Suprapubic skin (tissue), 4 donors: ENCODE measurements around the gene CANT1. TPM values are rescaled to one million over a fixed set of nuclear protein-coding genes. Genes with fewer than 3 reads are reported as not detected.

Source experiments
- DNase-seq, 2 donors: peaks; one replicate each; pipeline ENCODE4 v3.0.0-alpha.2; 2019; ENCODE audit warnings: low spot score in 2 of 2
- H3K27ac ChIP-seq: fragments of 200-600 bp; sonication (generic); one replicate; pipeline ENCODE4 v1.5.1; 2019
- H3K27me3 ChIP-seq: fragments of 200-600 bp; sonication (generic); one replicate; pipeline ENCODE4 v1.5.1; 2019
- H3K36me3 ChIP-seq: fragments of 200-600 bp; sonication (generic); one replicate; pipeline ENCODE4 v1.5.1; 2019
- H3K4me1 ChIP-seq: fragments of 200-600 bp; sonication (generic); one replicate; pipeline ENCODE4 v1.5.1; 2019
- H3K4me3 ChIP-seq: fragments of 200-600 bp; sonication (generic); one replicate; pipeline ENCODE4 v1.5.1; 2019; ENCODE audit warnings: mild to moderate bottlenecking
- H3K9me3 ChIP-seq: fragments of 200-600 bp; sonication (generic); one replicate; pipeline ENCODE4 v1.5.1; 2019
- CTCF ChIP-seq, 2 donors: fragments of 200-600 bp in 1 of 2; fragments of 450-650 bp in 1 of 2; sonication (generic) in 1 of 2; IDR thresholded peaks; one replicate each; pipeline ENCODE4 v1.5.1; 2016 to 2019; ENCODE audit warnings: antibody characterized with exemption in 2 of 2, mild to moderate bottlenecking in 1 of 2, moderate library complexity in 1 of 2
- EP300 ChIP-seq: sonication (generic); formaldehyde crosslinking; IDR thresholded peaks from one replicate; pipeline ENCODE4 v1.6.1; 2017; ENCODE audit warnings: antibody characterized with exemption
- POLR2A ChIP-seq, 2 donors: fragments of 450-650 bp; IDR thresholded peaks; one replicate each; pipeline ENCODE4 v1.6.1; 2017; ENCODE audit warnings: antibody characterized with exemption in 2 of 2, mild to moderate bottlenecking in 2 of 2, moderate library complexity in 2 of 2
- POLR2AphosphoS5 ChIP-seq, 3 donors: sonication (generic); formaldehyde crosslinking; IDR thresholded peaks; one replicate each; pipeline ENCODE4 v1.6.1; 2017; ENCODE audit warnings: antibody characterized with exemption in 3 of 3
- WGBS: methylation state at CpG from one replicate; pipeline ENCODE4 v1.1.5; 2018; 5-methylcytosine and 5-hydroxymethylcytosine counted together
- total RNA-seq, 4 donors: library from RNA; depleted of rRNA; stranded (reverse); fragments of >200 nt; gene quantifications; one replicate each; pipeline ENCODE4 v1.1.0, GENCODE V29; 2016

Gene CANT1
- total RNA-seq, 4 donors from 2014 or later, result 21.8 to 37.4 (median 30.1) TPM

GRCh38 chr17:79001190-79002020 is 8.2 kb downstream of the CANT1 start:
- WGBS, result 81% methylated on average over 19 of the region's 19 CpGs
- no peak for TF ChIP-seq POLR2AphosphoS5 (IDR thresholded peaks at IDR 0.05)
- no peak for TF ChIP-seq POLR2A (IDR thresholded peaks at IDR 0.05)
- TF ChIP-seq CTCF (IDR thresholded peaks at IDR 0.05), result no peak
- TF ChIP-seq EP300, result no peak
- H3K4me1 ChIP-seq, result peaks cover 46% of the 10 kb centered on the region
- no peak overlapping the region for H3K27ac ChIP-seq
- peak; percentile 43 to 69 for DNase-seq
- no peaks in the 10 kb centered on the region for H3K9me3 ChIP-seq
- H3K4me3 ChIP-seq, result no peak overlapping the region
- H3K27me3 ChIP-seq, result no peaks in the 10 kb centered on the region
- H3K36me3 ChIP-seq, result peaks cover 20% of the 10 kb centered on the region

- Histone ChIP-seq H3K4me1 (peaks cover 43% of the 10 kb centered on the region), H3K4me3 (no peak overlapping the region), H3K27ac (no peak overlapping the region), H3K36me3 (peaks cover 28% of the 10 kb centered on the region), H3K9me3 (no peaks in the 10 kb centered on the region), H3K27me3 (no peaks in the 10 kb centered on the region)
- DNase-seq, result peak; percentile 59 to 71
- WGBS, result 83% methylated on average over 22 of the region's 25 CpGs
- TF ChIP-seq EP300, result no peak
- TF ChIP-seq POLR2AphosphoS5 (IDR thresholded peaks at IDR 0.05), result no peak
- TF ChIP-seq POLR2A (IDR thresholded peaks at IDR 0.05), result no peak
- TF ChIP-seq CTCF (IDR thresholded peaks at IDR 0.05), result no peak
Observed at GRCh38 chr17:79000396-79001189, 9.0 kb downstream of the CANT1 start.

GRCh38 chr17:78999947-79000395 is 9.6 kb downstream of the CANT1 start:
- no peaks in the 10 kb centered on the region for H3K27me3 ChIP-seq
- TF ChIP-seq CTCF (IDR thresholded peaks at IDR 0.05) (no peak), POLR2AphosphoS5 (IDR thresholded peaks at IDR 0.05) (no peak), EP300 (no peak), POLR2A (IDR thresholded peaks at IDR 0.05) (no peak)
- H3K4me3 ChIP-seq, result no peak overlapping the region
- peaks cover 33% of the 10 kb centered on the region for H3K36me3 ChIP-seq
- peaks cover 39% of the 10 kb centered on the region for H3K4me1 ChIP-seq
- 91% methylated on average over 12 of the region's 12 CpGs for WGBS
- no peaks in the 10 kb centered on the region for H3K9me3 ChIP-seq
- DNase-seq, result peak; percentile 34 to 66
- H3K27ac ChIP-seq, result no peak overlapping the region

- H3K36me3 ChIP-seq, result peaks cover 41% of the 10 kb centered on the region
- WGBS, result 93% methylated on average over 14 of the region's 17 CpGs
- no peak for TF ChIP-seq POLR2A (IDR thresholded peaks at IDR 0.05)
- no peak for TF ChIP-seq CTCF (IDR thresholded peaks at IDR 0.05)
- no peak for TF ChIP-seq POLR2AphosphoS5 (IDR thresholded peaks at IDR 0.05)
- TF ChIP-seq EP300, result no peak
- H3K4me3 ChIP-seq, result no peak overlapping the region
- H3K27me3 ChIP-seq, result no peaks in the 10 kb centered on the region
- peak in 1 of 2 donors; percentile 65 for DNase-seq
- no peaks in the 10 kb centered on the region for H3K9me3 ChIP-seq
- H3K27ac ChIP-seq, result peak overlapping the region; percentile 42
- H3K4me1 ChIP-seq, result peaks cover 39% of the 10 kb centered on the region
Observed at GRCh38 chr17:78999056-78999768, 10.4 kb downstream of the CANT1 start.
